Hepatic stellate cell (primary cell): Measurements from ENCODE around the gene POLR2I.
"Not testable (repeated sequence)": the region's sequence is repeated elsewhere in the genome, so short reads cannot be mapped to it uniquely, and the experiment has no call there.

Experiments
- DNase-seq: peaks from one replicate; pipeline ENCODE4 v3.0.0; 2011; ENCODE audit warnings: low spot score

The POLR2I gene

DNA sequence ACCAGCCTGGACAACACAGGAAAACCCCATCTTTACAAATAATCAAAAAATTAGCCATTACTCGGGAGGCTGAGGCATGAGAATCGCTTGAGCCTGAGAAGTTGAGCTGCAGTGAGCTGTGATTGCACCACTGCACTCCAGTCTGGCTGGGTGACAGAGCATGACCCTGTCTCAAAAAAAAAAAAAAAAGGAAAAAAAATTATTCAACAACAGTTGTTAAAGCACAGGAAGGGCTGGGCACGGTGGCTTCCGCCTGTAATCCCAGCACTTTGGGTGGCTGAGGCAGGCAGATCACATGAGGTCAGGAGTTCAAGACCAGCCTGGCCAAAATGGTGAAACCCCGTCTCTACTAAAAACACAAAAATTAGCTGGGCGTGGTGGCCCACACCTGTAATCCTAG lies 16.5 kb upstream of the POLR2I start:
- not testable (repeated sequence) for DNase-seq

DNA sequence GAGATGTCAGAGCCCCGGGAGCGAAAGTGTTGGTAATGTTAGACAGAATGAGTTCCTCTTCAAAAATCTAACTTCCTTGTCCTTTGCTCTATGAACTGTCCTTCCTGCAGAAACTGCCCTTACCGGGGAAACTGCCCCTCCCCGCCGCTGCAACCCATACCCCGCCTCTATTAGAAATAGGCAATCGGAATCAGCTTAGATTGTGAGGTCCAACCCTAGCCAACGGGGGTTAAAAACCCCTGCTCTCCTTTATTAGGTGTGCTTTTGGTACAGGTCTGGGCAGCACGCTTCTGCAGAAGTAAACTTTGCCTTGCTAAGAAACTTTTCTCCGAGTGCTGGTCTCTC lies 13.7 kb upstream of the POLR2I start:
- DNase-seq = no peak

DNA sequence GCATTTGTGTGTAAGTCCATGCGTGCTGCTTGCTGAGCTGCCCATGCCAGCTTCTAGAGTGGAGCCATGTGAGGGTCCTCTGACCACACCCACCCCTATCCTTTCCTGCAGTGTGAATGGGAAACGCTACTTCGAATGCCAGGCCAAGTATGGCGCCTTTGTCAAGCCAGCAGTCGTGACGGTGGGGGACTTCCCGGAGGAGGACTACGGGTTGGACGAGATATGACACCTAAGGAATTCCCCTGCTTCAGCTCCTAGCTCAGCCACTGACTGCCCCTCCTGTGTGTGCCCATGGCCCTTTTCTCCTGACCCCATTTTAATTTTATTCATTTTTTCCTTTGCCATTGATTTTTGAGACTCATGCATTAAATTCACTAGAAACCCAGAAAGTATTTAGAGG lies 10.9 kb upstream of the POLR2I start:
- no peak for DNase-seq

- DNase-seq = no peak
These were observed 6.9 kb upstream of the POLR2I start for GRCh38 chr19:36121486-36122124.

GRCh38 chr19:36120984-36121358 lies 6.3 kb upstream of the POLR2I start:
- DNase-seq = no peak

GRCh38 chr19:36120092-36120983 lies 5.7 kb upstream of the POLR2I start:
- no peak for DNase-seq

DNA sequence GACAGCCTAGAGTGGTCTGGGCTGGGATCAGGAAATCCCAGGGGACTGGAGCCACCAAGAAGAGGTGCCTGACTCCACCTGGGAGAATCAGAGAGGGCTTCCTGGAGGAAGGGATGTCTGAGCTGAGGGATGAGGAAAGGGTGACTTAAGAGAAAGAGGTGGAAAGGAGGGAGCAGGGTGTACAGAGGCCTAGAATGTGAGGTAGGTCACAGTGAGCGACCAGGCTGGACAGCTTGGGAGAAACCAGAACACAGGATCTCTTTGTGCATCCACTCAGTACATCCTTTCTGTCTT lies 1.6 kb upstream of the POLR2I start:
- DNase-seq = no peak

GRCh38 chr19:36115453-36116343 lies 1.0 kb upstream of the POLR2I start, which contains the start of gene TBCB:
TBCB (plus strand) TSS chr19:36115468; CDS start chr19:36115561, 93 bp downstream.
- DNase-seq = no peak

- peak; percentile 52 for DNase-seq
These were observed 568 bp downstream of the POLR2I start for GRCh38 chr19:36113894-36114720.

GRCh38 chr19:36113425-36113824 lies 1.2 kb downstream of the POLR2I start:
- no peak for DNase-seq

DNA sequence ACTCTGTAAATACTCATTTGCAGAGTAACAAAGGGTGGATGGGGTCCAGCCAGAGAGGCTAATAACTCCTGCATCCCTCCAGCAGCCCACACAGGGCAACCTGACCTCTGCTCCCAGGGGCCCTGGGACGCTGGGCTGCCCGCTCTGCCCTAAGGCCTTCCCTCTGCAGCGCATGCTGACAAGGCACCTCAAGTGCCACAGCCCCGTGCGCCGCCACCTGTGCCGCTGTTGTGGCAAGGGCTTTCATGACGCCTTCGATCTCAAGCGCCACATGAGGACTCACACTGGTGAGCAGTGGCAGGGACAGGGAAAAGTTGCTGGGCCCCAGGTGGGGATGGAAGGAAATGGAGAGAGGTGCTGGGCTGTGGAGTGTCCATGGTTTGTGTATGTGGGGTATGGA lies 2.0 kb downstream of the POLR2I start:
- no peak for DNase-seq

DNA sequence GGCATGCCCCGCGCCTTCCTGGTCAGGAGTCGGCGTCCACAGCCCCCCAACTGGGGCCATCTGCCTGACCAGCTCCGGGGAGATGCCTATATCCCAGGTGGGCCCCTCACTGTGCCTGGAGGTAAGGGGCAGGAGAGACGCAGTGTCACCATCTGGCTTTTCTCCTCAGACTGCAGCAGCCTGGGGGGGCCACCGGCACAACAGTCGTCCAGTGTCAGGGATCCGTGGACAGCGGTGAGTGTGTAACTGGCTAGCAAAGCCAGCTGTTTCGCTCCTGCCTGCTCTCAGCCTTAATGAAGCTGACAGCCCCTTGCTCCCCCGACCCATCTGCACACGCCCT lies 3.5 kb downstream of the POLR2I start:
- no peak for DNase-seq

- no peak for DNase-seq
These were observed 4.0 kb downstream of the POLR2I start, which contains the start of gene OVOL3 for GRCh38 chr19:36110487-36111199. OVOL3 (plus strand) TSS chr19:36111143; CDS start chr19:36111203, 60 bp downstream.

DNA sequence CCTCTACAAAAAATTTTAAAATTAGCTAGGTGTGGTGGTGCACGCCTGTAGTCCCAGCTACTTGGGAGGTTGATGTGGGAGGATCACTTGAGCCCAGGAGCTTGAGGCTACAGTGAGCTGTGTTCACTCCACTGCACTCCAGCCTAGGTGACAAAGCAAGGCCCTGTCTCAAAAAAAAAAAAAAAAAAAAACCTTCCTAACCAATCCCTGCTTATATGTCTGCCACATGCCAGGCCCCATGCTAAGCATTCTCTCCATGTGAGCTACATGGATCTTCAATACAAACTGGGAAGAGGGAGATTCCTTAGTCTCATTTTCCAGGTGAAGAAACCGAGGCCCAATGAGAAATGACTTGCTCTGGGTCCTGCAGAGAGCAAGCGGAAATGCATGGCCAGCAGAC lies 6.0 kb downstream of the POLR2I start:
- DNase-seq = no peak

- no peak for DNase-seq
These were observed 7.7 kb downstream of the POLR2I start for GRCh38 chr19:36106991-36107390.

DNA sequence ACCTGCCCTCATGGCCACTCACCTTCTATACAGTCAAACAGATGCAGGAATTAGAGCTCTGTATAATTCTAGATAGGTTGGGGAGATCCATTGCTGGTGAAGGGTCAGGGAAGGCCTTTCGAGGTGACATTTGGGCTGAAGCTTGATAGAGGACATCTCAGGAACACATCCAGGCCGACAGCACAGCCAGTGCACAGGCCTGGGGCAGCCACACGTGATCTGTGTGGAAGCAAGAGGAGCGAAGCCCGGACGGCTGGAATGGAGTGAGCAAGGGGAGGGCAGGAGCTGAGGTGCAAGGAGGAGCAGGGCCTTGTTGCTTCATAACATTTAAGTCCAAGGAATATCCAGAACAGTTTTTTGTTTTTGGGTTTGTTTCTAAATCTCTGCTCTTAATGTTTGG lies 8.2 kb downstream of the POLR2I start:
- no peak for DNase-seq

DNA sequence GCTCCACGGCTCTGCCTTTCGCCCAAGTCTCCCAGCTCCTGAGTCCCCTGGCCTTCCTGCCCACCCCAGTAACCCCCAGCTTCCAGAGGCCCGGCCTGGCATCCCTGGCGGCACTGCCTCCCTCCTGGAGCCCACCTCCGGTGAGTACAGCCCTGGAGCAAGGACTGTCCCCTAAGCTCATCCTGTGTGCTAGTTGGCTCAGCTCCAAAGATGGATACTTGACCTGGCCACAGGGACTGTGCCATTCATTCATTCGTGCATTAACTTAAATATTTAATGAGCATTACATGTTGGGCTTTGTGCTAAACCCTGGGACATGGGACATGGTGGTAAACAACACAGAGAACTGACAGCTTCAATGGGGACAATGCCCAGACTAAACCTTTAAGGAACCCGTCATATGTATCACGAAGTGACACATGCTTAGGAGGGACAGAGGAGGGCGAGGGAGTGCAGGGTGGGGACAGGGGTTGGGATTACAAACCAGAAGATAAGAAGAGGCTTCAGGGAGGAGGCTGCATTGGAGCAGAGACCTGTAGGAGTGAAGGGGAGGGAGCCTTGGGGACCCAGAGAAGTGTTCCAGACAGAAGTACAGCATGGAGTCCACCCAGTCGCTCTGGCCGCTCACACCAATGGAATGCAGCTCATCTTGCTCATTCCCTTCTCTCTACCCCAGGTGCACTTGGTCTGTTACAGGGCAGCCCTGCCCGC lies 10.7 kb downstream of the POLR2I start:
- no peak for DNase-seq

GRCh38 chr19:36103040-36103626 lies 11.5 kb downstream of the POLR2I start:
- no peak for DNase-seq

DNA sequence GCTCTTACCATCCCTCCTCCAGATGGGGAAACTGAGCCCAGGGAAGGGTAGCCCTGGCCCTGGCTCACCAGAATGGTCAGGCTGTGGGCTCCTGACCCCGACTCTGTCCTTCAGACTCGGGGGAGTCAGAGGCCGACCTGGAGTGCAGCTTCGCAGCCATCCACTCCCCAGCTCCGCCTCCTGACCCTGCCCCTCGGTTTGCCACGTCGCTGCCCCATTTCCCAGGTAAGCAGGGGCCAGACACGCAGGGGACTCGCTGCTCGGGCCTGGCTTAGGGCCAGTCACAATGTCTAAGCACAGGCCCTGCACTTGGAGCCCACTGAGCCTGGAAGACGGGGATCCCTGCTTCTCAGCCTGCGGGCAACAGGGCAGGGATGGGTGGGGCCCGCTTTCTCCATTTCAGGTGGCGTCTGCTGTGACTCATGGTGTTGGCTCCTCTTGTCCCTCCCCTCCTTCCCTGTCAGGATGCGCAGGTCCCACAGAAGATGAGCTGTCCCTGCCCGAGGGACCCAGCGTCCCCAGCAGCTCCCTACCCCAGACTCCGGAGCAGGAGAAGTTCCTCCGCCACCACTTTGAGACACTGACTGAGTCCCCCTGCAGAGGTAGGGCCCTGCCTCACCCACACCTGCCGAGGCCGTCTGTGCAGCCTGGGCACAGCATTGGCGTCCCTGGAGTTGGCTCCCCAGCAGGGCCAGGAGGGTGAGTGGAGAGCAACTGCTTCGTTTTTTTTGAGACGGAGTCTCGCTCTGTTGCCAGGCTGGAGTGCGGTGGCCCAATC lies 12.9 kb downstream of the POLR2I start:
- DNase-seq = no peak
